Neural cell (in vitro differentiated cells): Measurements from ENCODE around the gene ANKRD33B. TPM values are rescaled to one million over a fixed set of nuclear protein-coding genes. Genes with fewer than 3 reads are reported as not detected.

Experiments
- H2AFZ ChIP-seq: fragments of 200-600, 300-800 bp; sonication (generic), shearing (Covaris generic); 2 replicates; pipeline ENCODE4 v1.6.0; 2014; ENCODE audit warnings: low read depth, mild to moderate bottlenecking, antibody characterized with exemption, low read length, moderate library complexity
- H3F3A ChIP-seq: fragments of 200-600 bp; shearing (Covaris generic); 2 replicates; pipeline ENCODE4 v1.6.1; 2016; ENCODE audit warnings: mild to moderate bottlenecking, moderate library complexity, mixed read lengths, antibody characterized with exemption, low read length; ENCODE audit not compliant: insufficient read depth, poor library complexity, severe bottlenecking
- H3K27ac ChIP-seq: fragments of 200-600, 300-800 bp; sonication (generic), shearing (Covaris generic); 2 replicates; pipeline ENCODE4 v1.5.1; 2014; ENCODE audit warnings: mild to moderate bottlenecking, low read length, moderate library complexity
- H3K27me3 ChIP-seq: fragments of 300-800, 200-600 bp; sonication (generic), shearing (Covaris generic); 2 replicates; pipeline ENCODE4 v1.6.0; 2014; ENCODE audit warnings: mild to moderate bottlenecking, low read depth, low read length, moderate library complexity; ENCODE audit not compliant: insufficient read depth
- H3K36me3 ChIP-seq: fragments of 300-800, 200-600 bp; sonication (generic), shearing (Covaris generic); 2 replicates; pipeline ENCODE4 v1.5.1; 2014; ENCODE audit warnings: mild to moderate bottlenecking, antibody characterized with exemption, low read length, moderate library complexity; ENCODE audit not compliant: insufficient read depth
- H3K4me2 ChIP-seq: fragments of 300-800, 200-600 bp; sonication (generic), shearing (Covaris generic); 2 replicates; pipeline ENCODE4 v1.6.0; 2014; ENCODE audit warnings: mild to moderate bottlenecking, low read length
- H3K4me3 ChIP-seq: fragments of 300-800, 200-600 bp; sonication (generic), shearing (Covaris generic); 2 replicates; pipeline ENCODE4 v1.5.1; 2014; ENCODE audit warnings: mild to moderate bottlenecking, low read length, moderate library complexity
- H3K79me2 ChIP-seq: fragments of 200-600 bp; shearing (Covaris generic); replicated peaks from 2 replicates; pipeline ENCODE4 v1.6.0; 2014; ENCODE audit warnings: mild to moderate bottlenecking, low read length, moderate library complexity; ENCODE audit not compliant: insufficient read depth
- H3K9ac ChIP-seq: fragments of 300-800, 200-600 bp; sonication (generic), shearing (Covaris generic); 2 replicates; pipeline ENCODE4 v1.6.1; 2016; ENCODE audit warnings: mild to moderate bottlenecking, low read length, mixed read lengths
- H3K9me2 ChIP-seq: fragments of 200-600 bp; shearing (Covaris generic); 2 replicates; pipeline ENCODE4 v1.6.1; 2016; ENCODE audit warnings: mild to moderate bottlenecking, low read length, mixed read lengths; ENCODE audit not compliant: insufficient read depth
- H3K9me3 ChIP-seq: fragments of 200-600, 300-800 bp; sonication (generic), shearing (Covaris generic); 2 replicates; pipeline ENCODE4 v1.6.1; 2016; ENCODE audit warnings: mild to moderate bottlenecking, mixed run types, low read length, moderate library complexity, mixed read lengths
- H4K20me1 ChIP-seq: fragments of 200-600 bp; shearing (Covaris generic); 2 replicates; pipeline ENCODE4 v1.6.1; 2016; ENCODE audit warnings: mild to moderate bottlenecking, mixed run types; ENCODE audit not compliant: insufficient read depth
- EP300 ChIP-seq: fragments of 450-650 bp; conservative IDR thresholded peaks from 2 replicates; pipeline ENCODE4 v1.6.1; 2014; ENCODE audit warnings: antibody characterized with exemption, mild to moderate bottlenecking, moderate library complexity; ENCODE audit not compliant: poor library complexity, severe bottlenecking
- EZH2 ChIP-seq: fragments of 200-600, 300-800 bp; shearing (Covaris generic), sonication (generic); IDR thresholded peaks from 2 replicates; pipeline ENCODE4 v1.6.1; 2014; ENCODE audit warnings: antibody characterized with exemption, low read length, borderline replicate concordance, mild to moderate bottlenecking; ENCODE audit not compliant: insufficient read depth, poor library complexity, severe bottlenecking
- MXI1 ChIP-seq: fragments of 450-650 bp; conservative IDR thresholded peaks from 2 replicates; pipeline ENCODE4 v1.6.1; 2014; ENCODE audit warnings: antibody characterized with exemption, mild to moderate bottlenecking; ENCODE audit not compliant: poor library complexity, severe bottlenecking
- POLR2AphosphoS5 ChIP-seq: IDR thresholded peaks from 2 replicates; pipeline ENCODE4 v1.6.1; 2012
- RAD21 ChIP-seq: fragments of 450-650 bp; conservative IDR thresholded peaks from 2 replicates; pipeline ENCODE4 v1.6.1; 2014; ENCODE audit warnings: antibody characterized with exemption, mild to moderate bottlenecking, moderate library complexity
- REST ChIP-seq: IDR thresholded peaks from 2 replicates; pipeline ENCODE4 v1.6.1; 2012; ENCODE audit warnings: borderline replicate concordance
- SMC3 ChIP-seq: fragments of 450-650 bp; conservative IDR thresholded peaks from 2 replicates; pipeline ENCODE4 v1.6.1; 2014; ENCODE audit warnings: antibody characterized with exemption, mild to moderate bottlenecking, moderate library complexity; ENCODE audit not compliant: poor library complexity
- TAF1 ChIP-seq: IDR thresholded peaks from 2 replicates; pipeline ENCODE4 v1.6.1; 2012; ENCODE audit warnings: low read depth
- polyA plus RNA-seq: library from polyadenylated mRNA; depleted of rRNA; stranded (reverse); fragments of >200 nt; gene quantifications from 2 replicates; pipeline ENCODE4 v1.2.3, GENCODE V29; 2014
- TF ChIP-seq, protein P1 (sequence below): fragments of 450-650 bp; IDR thresholded peaks from 2 replicates; pipeline ENCODE4 v1.5.1; 2014; ENCODE audit warnings: antibody characterized with exemption, mild to moderate bottlenecking, moderate library complexity; ENCODE audit not compliant: poor library complexity, severe bottlenecking

Gene ANKRD33B
- polyA plus RNA-seq, 1 donor from 2014 or later = not detected

DNA sequence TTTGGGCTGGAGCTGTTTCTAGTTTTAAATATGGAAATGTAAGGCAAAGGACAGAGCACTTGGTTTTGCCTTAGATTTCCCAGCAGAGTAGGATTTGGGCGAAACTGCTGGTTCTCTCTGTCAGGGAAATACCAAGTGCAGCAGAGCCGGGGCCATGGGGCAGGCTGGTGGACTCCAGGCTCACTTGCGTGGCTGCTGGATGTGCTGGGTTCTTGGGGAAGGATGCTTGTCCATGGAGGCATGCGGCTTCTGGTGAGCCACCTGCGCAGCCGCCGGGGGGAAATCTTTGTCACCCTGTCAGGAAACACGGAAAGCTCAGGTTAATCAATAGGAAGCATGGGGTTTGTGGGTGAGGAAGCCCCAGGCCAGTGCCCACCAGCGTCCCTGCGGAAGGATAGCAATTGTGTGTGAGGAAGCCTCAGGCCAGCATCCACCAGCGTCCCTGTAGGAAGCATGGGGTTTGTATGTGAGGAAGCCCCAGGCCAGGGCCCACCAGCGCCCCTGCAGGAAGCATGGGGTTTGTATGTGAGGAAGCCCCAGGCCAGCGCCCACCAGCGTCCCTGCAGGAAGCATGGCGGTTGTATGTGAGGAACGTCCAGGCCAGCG is 117.1 kb downstream of the ANKRD33B start:
- Histone ChIP-seq H3K79me2 (no peaks in the 10 kb centered on the region), H2AFZ (no peak overlapping the region), H3F3A (no peaks in the 10 kb centered on the region), H3K4me3 (no peak overlapping the region), H3K4me2 (no peak overlapping the region), H3K9me3 (no peaks in the 10 kb centered on the region), H3K27me3 (no peaks in the 10 kb centered on the region), H3K9ac (no peak overlapping the region), H3K27ac (no peak overlapping the region), H3K36me3 (no peaks in the 10 kb centered on the region), H4K20me1 (no peaks in the 10 kb centered on the region), H3K9me2 (no peaks in the 10 kb centered on the region)
- TF ChIP-seq EP300 (no peak), RAD21 (no peak), EZH2 (no peak), POLR2AphosphoS5 (no peak), REST (no peak), TAF1 (no peak), MXI1 (no peak), SMC3 (no peak)
- TF ChIP-seq, protein P1, sequence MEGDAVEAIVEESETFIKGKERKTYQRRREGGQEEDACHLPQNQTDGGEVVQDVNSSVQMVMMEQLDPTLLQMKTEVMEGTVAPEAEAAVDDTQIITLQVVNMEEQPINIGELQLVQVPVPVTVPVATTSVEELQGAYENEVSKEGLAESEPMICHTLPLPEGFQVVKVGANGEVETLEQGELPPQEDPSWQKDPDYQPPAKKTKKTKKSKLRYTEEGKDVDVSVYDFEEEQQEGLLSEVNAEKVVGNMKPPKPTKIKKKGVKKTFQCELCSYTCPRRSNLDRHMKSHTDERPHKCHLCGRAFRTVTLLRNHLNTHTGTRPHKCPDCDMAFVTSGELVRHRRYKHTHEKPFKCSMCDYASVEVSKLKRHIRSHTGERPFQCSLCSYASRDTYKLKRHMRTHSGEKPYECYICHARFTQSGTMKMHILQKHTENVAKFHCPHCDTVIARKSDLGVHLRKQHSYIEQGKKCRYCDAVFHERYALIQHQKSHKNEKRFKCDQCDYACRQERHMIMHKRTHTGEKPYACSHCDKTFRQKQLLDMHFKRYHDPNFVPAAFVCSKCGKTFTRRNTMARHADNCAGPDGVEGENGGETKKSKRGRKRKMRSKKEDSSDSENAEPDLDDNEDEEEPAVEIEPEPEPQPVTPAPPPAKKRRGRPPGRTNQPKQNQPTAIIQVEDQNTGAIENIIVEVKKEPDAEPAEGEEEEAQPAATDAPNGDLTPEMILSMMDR = no peak

DNA sequence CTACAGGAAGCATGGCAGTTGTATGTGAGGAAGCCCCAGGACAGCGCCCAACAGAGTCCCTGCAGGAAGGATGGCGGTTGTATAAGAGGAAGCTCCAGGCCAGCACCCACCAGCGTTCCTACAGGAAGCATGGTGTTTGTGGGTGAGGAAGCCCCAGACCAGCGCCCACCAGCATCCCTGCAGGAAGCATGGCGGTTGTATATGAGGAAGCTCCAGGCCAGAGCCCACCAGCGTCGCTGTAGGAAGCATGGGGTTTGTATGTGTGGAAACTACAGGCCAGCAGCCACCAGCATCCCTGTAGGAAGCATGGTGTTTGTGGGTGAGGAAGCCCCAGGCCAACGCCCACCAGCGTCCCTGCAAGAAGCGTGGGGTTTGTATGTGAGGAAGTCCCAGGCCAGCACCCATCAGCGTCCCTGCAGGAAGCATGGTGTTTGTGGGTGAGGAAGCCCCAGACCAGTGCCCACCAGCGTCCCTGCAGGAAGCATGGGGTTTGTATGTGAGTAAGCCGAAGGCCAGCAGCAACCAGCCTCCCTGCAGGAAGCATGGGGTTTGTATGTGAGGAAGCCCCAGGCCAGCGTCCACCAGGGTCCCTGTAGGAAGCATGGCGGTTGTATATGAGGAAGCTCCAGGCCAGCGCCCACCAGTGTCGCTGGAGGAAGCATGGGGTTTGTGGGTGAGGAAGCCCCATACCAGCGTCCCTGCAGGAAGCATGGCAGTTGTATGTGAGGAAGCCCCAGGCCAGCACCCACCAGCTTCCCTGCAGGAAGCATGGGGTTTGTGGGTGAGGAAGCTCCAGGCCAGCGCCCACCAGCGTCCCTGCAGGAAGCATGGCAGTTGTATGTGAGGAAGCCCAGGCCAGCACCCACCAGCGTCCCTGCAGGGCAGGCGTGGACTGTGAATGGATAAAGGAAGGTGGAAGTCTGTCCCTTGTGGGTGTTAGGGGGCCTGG is 118.1 kb downstream of the ANKRD33B start:
- H3K9ac ChIP-seq = no peak overlapping the region
- no peak overlapping the region for H3K27ac ChIP-seq
- no peaks in the 10 kb centered on the region for H3K79me2 ChIP-seq
- no peaks in the 10 kb centered on the region for H4K20me1 ChIP-seq
- H3K27me3 ChIP-seq = no peaks in the 10 kb centered on the region
- H3K9me3 ChIP-seq = no peaks in the 10 kb centered on the region
- no peaks in the 10 kb centered on the region for H3F3A ChIP-seq
- no peaks in the 10 kb centered on the region for H3K36me3 ChIP-seq
- no peak overlapping the region for H3K4me3 ChIP-seq
- TF ChIP-seq EZH2 (no peak), RAD21 (no peak), TAF1 (no peak), REST (no peak), EP300 (no peak), SMC3 (no peak), POLR2AphosphoS5 (no peak), MXI1 (no peak)
- TF ChIP-seq, protein P1 = no peak
- H2AFZ ChIP-seq = no peak overlapping the region
- no peaks in the 10 kb centered on the region for H3K9me2 ChIP-seq
- H3K4me2 ChIP-seq = no peak overlapping the region
